ENCODE data around the gene KIAA0930. TPM values are rescaled to one million over a fixed set of nuclear protein-coding genes. Genes with fewer than 3 reads are reported as not detected.
A peak's percentile ranks its signal among the peaks of the same experiment; 100 is the strongest.

Gene KIAA0930
- total RNA-seq, 1 donor from 2014 or later: 32.1 TPM

Small RNA genes within 50 kb of the gene (small RNA-seq; reads per million reads assigned to genes)
- 0.85 reads per million, percentile 76 among the genes with 10 or more reads in this experiment for gene MIR1249 (ENCODE audit: low replicate concordance)

Other genes starting within 250 kb of the KIAA0930 start
- 0.39 TPM for gene PHF21B, start 230.9 kb downstream of the KIAA0930 start, total RNA-seq
- gene NUP50, start 77.0 kb downstream of the KIAA0930 start, total RNA-seq: 45.0 TPM
- gene UPK3A, start 44.1 kb upstream of the KIAA0930 start, total RNA-seq: not detected
- 36.7 TPM for gene FAM118A, start 69.0 kb upstream of the KIAA0930 start, total RNA-seq
- gene SMC1B, start 172.7 kb upstream of the KIAA0930 start, total RNA-seq: 0.10 TPM
- gene RIBC2, start 172.8 kb upstream of the KIAA0930 start, total RNA-seq: 2.1 TPM